OCI-LY7 (cell line): ENCODE data around the gene PYGB. TPM values are rescaled to one million over a fixed set of nuclear protein-coding genes. Genes with fewer than 3 reads are reported as not detected.
"Not testable (repeated sequence)": the region's sequence is repeated elsewhere in the genome, so short reads cannot be mapped to it uniquely, and the experiment has no call there.

Experiments used
- BruUV-seq: library from RNA; stranded (reverse); fragments of 400-500 nt; replicated peaks from 2 replicates; lab custom pipeline; 2021; lab: Mats Ljungman, UMichigan
- CTCF ChIA-PET: fragments of 300-600 bp; sonication (Branson Sonifier 250); formaldehyde crosslinking; loops from one replicate; lab custom pipeline; 2022; ENCODE audit warnings: antibody characterized with exemption; ENCODE audit not compliant: unreplicated experiment; lab: Charles Lee
- POLR2A ChIA-PET: fragments of 300-600 bp; sonication (Branson Sonifier 250); formaldehyde crosslinking; loops from one replicate; lab custom pipeline; 2022; ENCODE audit warnings: antibody characterized with exemption; lab: Charles Lee
- DNase-seq: peaks from one replicate; pipeline ENCODE4 v3.0.0-alpha.2; 2015; ENCODE audit warnings: low spot score
- H2AFZ ChIP-seq: fragments of 200-600 bp; sonication (generic), shearing (Covaris generic); 2 replicates; pipeline ENCODE4 v1.6.1; 2014; ENCODE audit warnings: mild to moderate bottlenecking, antibody characterized with exemption, low read length, moderate library complexity
- H3K27ac ChIP-seq: fragments of 200-600 bp; sonication (generic); 2 replicates; pipeline ENCODE4 v1.5.1; 2014; ENCODE audit warnings: mixed run types, low read depth, mild to moderate bottlenecking, moderate library complexity, low read length, inconsistent platforms; ENCODE audit not compliant: poor library complexity, severe bottlenecking
- H3K36me3 ChIP-seq: fragments of 200-600 bp; sonication (generic); 2 replicates; pipeline ENCODE4 v1.6.1; 2014; ENCODE audit warnings: mild to moderate bottlenecking, antibody characterized with exemption, low read length, moderate library complexity, mixed read lengths; ENCODE audit not compliant: insufficient read depth
- H3K4me1 ChIP-seq: fragments of 200-600 bp; sonication (generic); 2 replicates; pipeline ENCODE4 v1.5.1; 2014; ENCODE audit warnings: mild to moderate bottlenecking, low read length; ENCODE audit not compliant: insufficient read depth, poor library complexity, severe bottlenecking
- H3K4me2 ChIP-seq: fragments of 200-600 bp; sonication (generic); 2 replicates; pipeline ENCODE4 v1.6.1; 2014; ENCODE audit warnings: mild to moderate bottlenecking, low read length
- H3K4me3 ChIP-seq: fragments of 200-600 bp; sonication (generic); 2 replicates; pipeline ENCODE4 v1.5.1; 2014; ENCODE audit warnings: mild to moderate bottlenecking, low read depth, low read length; ENCODE audit not compliant: poor library complexity, severe bottlenecking
- H3K79me2 ChIP-seq: fragments of 200-600 bp; sonication (generic); 2 replicates; pipeline ENCODE4 v1.6.1; 2016; ENCODE audit warnings: low read depth, mild to moderate bottlenecking, low read length, moderate library complexity, mixed read lengths; ENCODE audit not compliant: insufficient read depth
- H3K9me2 ChIP-seq: fragments of 200-600 bp; sonication (generic); 2 replicates; pipeline ENCODE4 v1.6.1; 2016; ENCODE audit warnings: mild to moderate bottlenecking, low read length, mixed read lengths; ENCODE audit not compliant: insufficient read depth
- H3K9me3 ChIP-seq: fragments of 200-600 bp; sonication (generic); 2 replicates; pipeline ENCODE4 v1.6.1; 2014; ENCODE audit warnings: mild to moderate bottlenecking, mixed run types, low read length, mixed read lengths
- H4K20me1 ChIP-seq: fragments of 200-600 bp; sonication (generic); 2 replicates; pipeline ENCODE4 v1.6.1; 2014; ENCODE audit warnings: mild to moderate bottlenecking, antibody characterized with exemption, low read length, moderate library complexity, mixed read lengths; ENCODE audit not compliant: insufficient read depth
- CTCF ChIP-seq: fragments of 200-600 bp; sonication (generic); conservative IDR thresholded peaks from 2 replicates; pipeline ENCODE4 v1.5.1; 2014; ENCODE audit warnings: mild to moderate bottlenecking, antibody characterized with exemption, low read length, moderate library complexity, mixed read lengths
- EZH2phosphoT487 ChIP-seq: fragments of 200-600 bp; sonication (generic); IDR thresholded peaks from 2 replicates; pipeline ENCODE4 v1.6.1; 2018; ENCODE audit warnings: low read depth, borderline replicate concordance, mild to moderate bottlenecking, mixed run types, antibody characterized with exemption, low read length, moderate library complexity, mixed read lengths
- intact Hi-C: fragments of 100-400 bp; cut with micrococcal nuclease; formaldehyde crosslinking; loops from one replicate; pipeline ENCODE4 v1.10.0; 2022; ENCODE audit not compliant: unreplicated experiment
- total RNA-seq, 2 experiments: library from RNA; depleted of rRNA in 1 of 2; stranded (reverse); fragments of >200 nt in 1 of 2; shearing (Covaris generic) in 1 of 2; gene quantifications; 2 replicates each; pipeline ENCODE4 v1.2.3, GENCODE V29; 2014 to 2022

Gene PYGB
- total RNA-seq, 2 experiments from 2014 or later, result 4.9 to 7.0 TPM

GRCh38 chr20:25233016-25233772, 14.7 kb upstream of the PYGB start:
- no peak overlapping the region for H3K4me2 ChIP-seq
- H3K9me3 ChIP-seq, result no peaks in the 10 kb centered on the region
- no peaks in the 10 kb centered on the region for H4K20me1 ChIP-seq
- no peak overlapping the region for H3K27ac ChIP-seq
- no peak overlapping the region for H3K4me3 ChIP-seq
- H3K4me1 ChIP-seq, result no peaks in the 10 kb centered on the region
- BruUV-seq, result no TSS peak
- no peak for TF ChIP-seq CTCF
- no peak for TF ChIP-seq EZH2phosphoT487
- ChIA-PET CTCF (no interaction called here), POLR2A (no interaction called here)
- intact Hi-C loops, result no loop called here
- DNase-seq, result no peak
- H2AFZ ChIP-seq, result no peak overlapping the region
- H3K36me3 ChIP-seq, result no peaks in the 10 kb centered on the region
- no peaks in the 10 kb centered on the region for H3K79me2 ChIP-seq
- H3K9me2 ChIP-seq, result no peaks in the 10 kb centered on the region

GRCh38 chr20:25234009-25234849, 13.7 kb upstream of the PYGB start:
- H3K4me2 ChIP-seq, H3K9me3 ChIP-seq, H2AFZ ChIP-seq, H3K27ac ChIP-seq, DNase-seq, H3K79me2 ChIP-seq, H3K4me1 ChIP-seq, CTCF ChIA-PET, POLR2A ChIA-PET, H3K36me3 ChIP-seq, H4K20me1 ChIP-seq, BruUV-seq, intact Hi-C loops, H3K9me2 ChIP-seq, H3K4me3 ChIP-seq: not testable (repeated sequence)

- DNase-seq, result no peak
- H3K9me2 ChIP-seq, result no peaks in the 10 kb centered on the region
- H3K27ac ChIP-seq, result no peak overlapping the region
- no TSS peak for BruUV-seq
- H3K4me1 ChIP-seq, result no peaks in the 10 kb centered on the region
- intact Hi-C loops, result no loop called here
- no peaks in the 10 kb centered on the region for H3K36me3 ChIP-seq
- TF ChIP-seq CTCF, result no peak
- no peak for TF ChIP-seq EZH2phosphoT487
- no peak overlapping the region for H3K4me3 ChIP-seq
- H3K9me3 ChIP-seq, result no peaks in the 10 kb centered on the region
- no peaks in the 10 kb centered on the region for H4K20me1 ChIP-seq
- ChIA-PET POLR2A (interaction anchor here (0.5 kb wide), 1 partner anchor 12 kb away, joined by 3 read pairs; no protein-coding TSS in a partner anchor), CTCF (no interaction called here)
- no peak overlapping the region for H3K4me2 ChIP-seq
- no peak overlapping the region for H2AFZ ChIP-seq
- H3K79me2 ChIP-seq, result no peaks in the 10 kb centered on the region
Measured at GRCh38 chr20:25236450-25237304, 11.2 kb upstream of the PYGB start.
